D341Med (cell line): ENCODE data around the gene ACVRL1.
A peak's percentile ranks its signal among the peaks of the same experiment; 100 is the strongest.
"Not testable (repeated sequence)": the region's sequence is repeated elsewhere in the genome, so short reads cannot be mapped to it uniquely, and the experiment has no call there.

Experiments
- DNase-seq: peaks from one replicate; pipeline ENCODE4 v3.0.0; 2012; ENCODE audit warnings: low spot score

ACVRL1 gene

GRCh38 chr12:51874486-51874885 is 32.8 kb upstream of the ACVRL1 start:
- no peak for DNase-seq

- DNase-seq: no peak
Observed at GRCh38 chr12:51879102-51879501, 28.2 kb upstream of the ACVRL1 start.

- DNase-seq: no peak
Observed at GRCh38 chr12:51883295-51883694, 24.0 kb upstream of the ACVRL1 start.

- no peak for DNase-seq
Observed at GRCh38 chr12:51883998-51884675, 23.2 kb upstream of the ACVRL1 start.

- DNase-seq: no peak
Observed at GRCh38 chr12:51884676-51885229, 22.6 kb upstream of the ACVRL1 start.

GRCh38 chr12:51885294-51886020 is 21.8 kb upstream of the ACVRL1 start:
- DNase-seq: not testable (repeated sequence)

- DNase-seq: no peak
Observed at GRCh38 chr12:51886021-51886710, 21.1 kb upstream of the ACVRL1 start.

- DNase-seq: peak; percentile 91
Observed at GRCh38 chr12:51887476-51888315, 19.6 kb upstream of the ACVRL1 start, which contains the start of gene ANKRD33. TSS of gene ANKRD33 (plus strand) at chr12:51888103. CDS start at chr12:51888187, 84 bp downstream.

- peak; percentile 49 for DNase-seq
Observed at GRCh38 chr12:51888316-51889215, 18.7 kb upstream of the ACVRL1 start.

GRCh38 chr12:51889216-51890132 is 17.8 kb upstream of the ACVRL1 start:
- DNase-seq: peak; percentile 32

GRCh38 chr12:51890133-51890464 is 17.2 kb upstream of the ACVRL1 start:
- peak; percentile 28 for DNase-seq

GRCh38 chr12:51890511-51891171 is 16.7 kb upstream of the ACVRL1 start:
- DNase-seq: peak; percentile 20

GRCh38 chr12:51891843-51892242 is 15.5 kb upstream of the ACVRL1 start:
- peak; percentile 17 for DNase-seq

- DNase-seq: no peak
Observed at GRCh38 chr12:51893786-51894185, 13.5 kb upstream of the ACVRL1 start.

GRCh38 chr12:51895378-51896135 is 11.7 kb upstream of the ACVRL1 start:
- DNase-seq: peak; percentile 31

- DNase-seq: peak; percentile 12
Observed at GRCh38 chr12:51896236-51896635, 11.1 kb upstream of the ACVRL1 start.

GRCh38 chr12:51897181-51897580 is 10.1 kb upstream of the ACVRL1 start:
- peak; percentile 11 for DNase-seq

GRCh38 chr12:51898506-51898905 is 8.8 kb upstream of the ACVRL1 start:
- peak; percentile 4 for DNase-seq
